GM18511 (cell line): Measurements from ENCODE around the gene PLCZ1.

ENCODE experiments used
- ATAC-seq: cut with Tn5 transposase; IDR thresholded peaks from one replicate; pipeline ENCODE4 v1.9.1; 2021; ENCODE audit warnings: mild to moderate bottlenecking, moderate library complexity; ENCODE audit not compliant: unreplicated experiment

The PLCZ1 gene

GRCh38 chr12:18634382-18634781 lies 103.4 kb downstream of the PLCZ1 start:
- ATAC-seq, result no peak
